ENCODE results near the gene MAD1L1. TPM values are rescaled to one million over a fixed set of nuclear protein-coding genes. Genes with fewer than 3 reads are reported as not detected.

Gene MAD1L1
- total RNA-seq, 1 donor from 2014 or later: 53.8 TPM

DNA sequence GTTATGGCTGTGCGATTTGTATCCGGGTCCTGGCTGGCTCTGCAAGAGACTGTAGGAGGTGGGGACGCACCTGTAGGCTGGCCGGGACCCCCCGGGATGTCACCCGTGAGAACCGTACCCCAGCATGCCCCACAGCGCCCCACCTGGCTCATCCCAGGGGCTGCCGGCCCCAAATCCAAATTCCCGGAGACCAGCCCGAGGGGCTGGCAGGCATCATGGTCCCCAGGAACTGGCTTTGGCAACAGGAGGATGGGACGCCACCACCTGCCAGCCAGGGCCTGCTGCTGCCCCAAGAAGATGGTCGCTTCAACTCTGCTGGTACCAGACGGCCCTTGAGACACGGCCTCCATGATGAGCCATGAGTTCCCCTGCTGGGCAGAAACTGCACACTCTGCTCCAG lies 323.3 kb downstream of the MAD1L1 start:
- H3K36me3 Mint-ChIP-seq (ENCODE audit: low read depth): no peaks in the 10 kb centered on the region
- H3K4me1 Mint-ChIP-seq: peaks cover 4% of the 10 kb centered on the region
- no peak overlapping the region for H3K27ac Mint-ChIP-seq (ENCODE audit: unreplicated experiment)

DNA sequence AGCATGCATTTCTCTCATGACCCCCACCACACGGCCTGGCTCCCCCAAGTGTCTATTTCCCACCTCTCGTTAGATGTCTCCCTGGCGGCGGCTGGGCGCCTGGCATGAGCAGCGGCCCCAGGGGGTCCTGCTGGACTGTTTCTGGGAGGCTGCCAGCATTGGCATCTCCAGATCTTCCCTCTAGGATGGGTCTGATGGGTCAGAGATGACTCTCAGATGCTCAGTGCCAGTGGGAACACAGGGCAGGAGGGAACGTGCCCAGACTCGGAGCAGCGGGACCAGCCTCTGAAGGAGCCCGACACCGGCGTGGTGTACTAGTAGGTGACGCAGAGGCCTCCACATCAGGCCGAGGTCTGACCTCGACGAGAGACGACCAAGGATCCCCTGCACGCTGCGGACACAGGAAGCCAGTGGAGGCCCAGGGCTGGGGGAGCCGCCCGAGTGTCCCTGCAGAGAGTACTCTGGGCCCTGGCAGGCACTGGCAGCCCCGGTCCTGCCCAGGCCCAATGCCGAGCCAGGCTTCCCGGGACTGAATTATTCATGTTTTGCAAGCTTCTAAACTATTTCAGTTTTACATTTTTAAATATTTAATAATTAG lies 323.8 kb downstream of the MAD1L1 start:
- no peaks in the 10 kb centered on the region for H3K9me3 Mint-ChIP-seq
- no peaks in the 10 kb centered on the region for H3K36me3 Mint-ChIP-seq (ENCODE audit: low read depth)
- TF ChIP-seq, protein P1, sequence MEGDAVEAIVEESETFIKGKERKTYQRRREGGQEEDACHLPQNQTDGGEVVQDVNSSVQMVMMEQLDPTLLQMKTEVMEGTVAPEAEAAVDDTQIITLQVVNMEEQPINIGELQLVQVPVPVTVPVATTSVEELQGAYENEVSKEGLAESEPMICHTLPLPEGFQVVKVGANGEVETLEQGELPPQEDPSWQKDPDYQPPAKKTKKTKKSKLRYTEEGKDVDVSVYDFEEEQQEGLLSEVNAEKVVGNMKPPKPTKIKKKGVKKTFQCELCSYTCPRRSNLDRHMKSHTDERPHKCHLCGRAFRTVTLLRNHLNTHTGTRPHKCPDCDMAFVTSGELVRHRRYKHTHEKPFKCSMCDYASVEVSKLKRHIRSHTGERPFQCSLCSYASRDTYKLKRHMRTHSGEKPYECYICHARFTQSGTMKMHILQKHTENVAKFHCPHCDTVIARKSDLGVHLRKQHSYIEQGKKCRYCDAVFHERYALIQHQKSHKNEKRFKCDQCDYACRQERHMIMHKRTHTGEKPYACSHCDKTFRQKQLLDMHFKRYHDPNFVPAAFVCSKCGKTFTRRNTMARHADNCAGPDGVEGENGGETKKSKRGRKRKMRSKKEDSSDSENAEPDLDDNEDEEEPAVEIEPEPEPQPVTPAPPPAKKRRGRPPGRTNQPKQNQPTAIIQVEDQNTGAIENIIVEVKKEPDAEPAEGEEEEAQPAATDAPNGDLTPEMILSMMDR (conservative IDR thresholded peaks at IDR 0.05): no peak
- no peak for DNase-seq (ENCODE audit: low read depth, low spot score)
- no peaks in the 10 kb centered on the region for H3K27me3 Mint-ChIP-seq (ENCODE audit: low read depth)
- no peak overlapping the region for H3K4me3 Mint-ChIP-seq
- H3K4me1 Mint-ChIP-seq: peaks cover 4% of the 10 kb centered on the region
- peak overlapping the region; percentile 35 for H3K27ac Mint-ChIP-seq (ENCODE audit: unreplicated experiment)

More for the DNA sequence above, 323.3 kb downstream of the MAD1L1 start:
- Mint-ChIP-seq H3K9me3 (no peaks in the 10 kb centered on the region), H3K27me3 (ENCODE audit: low read depth) (no peaks in the 10 kb centered on the region), H3K4me3 (no peak overlapping the region)
- TF ChIP-seq, protein P1 (conservative IDR thresholded peaks at IDR 0.05): no peak
- no peak for DNase-seq (ENCODE audit: low read depth, low spot score)

DNA sequence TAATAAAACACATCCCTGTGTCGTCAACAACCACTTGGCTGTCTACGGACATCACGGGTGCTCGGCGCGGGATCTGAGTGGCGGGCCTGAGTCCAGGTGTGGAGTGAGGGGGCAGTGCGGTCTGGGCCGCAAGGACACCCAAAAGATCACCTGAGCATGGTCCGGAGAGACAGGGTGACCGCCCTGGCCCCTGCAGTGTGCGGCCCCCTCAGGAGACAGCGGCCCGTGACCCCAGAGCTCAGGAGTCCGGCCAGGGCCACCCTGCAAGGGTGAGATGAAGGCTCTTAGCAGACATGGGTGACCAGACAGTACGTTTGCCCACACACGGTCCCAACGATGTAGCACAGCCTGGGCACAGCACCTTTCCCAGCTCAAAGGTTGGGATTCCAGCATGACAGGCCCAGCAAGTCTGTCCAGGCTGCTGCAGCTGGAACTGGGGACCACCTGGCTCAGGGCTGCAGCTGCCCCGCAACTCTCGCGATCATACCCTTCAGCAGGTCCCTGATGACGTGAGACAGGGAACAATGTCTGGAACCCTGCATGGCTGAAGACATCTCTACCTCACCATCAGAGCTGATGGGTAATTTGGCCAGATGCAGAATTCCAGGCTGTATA lies 324.9 kb downstream of the MAD1L1 start:
- no peak overlapping the region for H3K4me3 Mint-ChIP-seq
- DNase-seq (ENCODE audit: low read depth, low spot score): no peak
- H3K36me3 Mint-ChIP-seq (ENCODE audit: low read depth): no peaks in the 10 kb centered on the region
- H3K4me1 Mint-ChIP-seq: peaks cover 1% of the 10 kb centered on the region
- no peaks in the 10 kb centered on the region for H3K27me3 Mint-ChIP-seq (ENCODE audit: low read depth)
- no peaks in the 10 kb centered on the region for H3K9me3 Mint-ChIP-seq
- no peak overlapping the region for H3K27ac Mint-ChIP-seq (ENCODE audit: unreplicated experiment)
- TF ChIP-seq, protein P1 (conservative IDR thresholded peaks at IDR 0.05): no peak

DNA sequence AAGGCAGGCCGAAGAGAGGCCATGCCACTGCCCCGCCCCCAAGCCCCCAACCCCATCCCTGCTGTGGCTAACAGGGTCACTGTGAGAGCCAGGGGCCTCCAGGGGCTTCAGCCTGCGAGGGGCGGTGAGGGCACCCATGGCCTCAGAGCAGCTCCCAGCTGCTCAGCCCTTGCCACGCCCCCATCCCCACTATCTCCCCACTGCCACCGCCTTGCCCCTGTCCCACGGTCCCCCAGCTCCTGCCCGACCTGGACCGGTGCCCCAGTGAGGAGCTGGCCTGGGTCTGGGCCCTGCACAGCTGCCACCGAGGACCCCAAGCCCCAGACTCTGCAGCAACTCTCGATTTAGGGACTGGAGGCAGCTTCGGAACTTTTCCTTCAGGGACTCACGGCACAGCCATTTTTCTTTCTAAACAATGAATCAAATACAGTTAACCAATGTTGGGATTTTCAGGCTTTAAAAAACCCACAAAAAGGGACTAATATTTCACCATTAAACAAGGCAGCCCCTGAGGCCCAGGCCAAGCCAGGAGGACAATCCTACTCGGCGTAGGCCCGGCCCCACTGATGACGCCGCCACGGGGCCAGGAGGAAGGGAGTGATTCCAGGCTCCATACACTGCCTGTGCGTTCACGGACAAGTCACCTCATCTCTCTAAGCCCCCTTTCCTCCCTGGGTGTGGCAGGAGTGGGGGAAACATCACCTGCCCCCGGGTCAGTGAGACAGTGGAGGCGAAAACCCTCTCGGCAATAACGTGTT lies 325.6 kb downstream of the MAD1L1 start:
- DNase-seq (ENCODE audit: low read depth, low spot score): no peak
- TF ChIP-seq, protein P1 (conservative IDR thresholded peaks at IDR 0.05): no peak
- Mint-ChIP-seq H3K36me3 (ENCODE audit: low read depth) (no peaks in the 10 kb centered on the region), H3K27ac (ENCODE audit: unreplicated experiment) (no peak overlapping the region), H3K27me3 (ENCODE audit: low read depth) (no peaks in the 10 kb centered on the region), H3K9me3 (no peaks in the 10 kb centered on the region), H3K4me3 (no peak overlapping the region), H3K4me1 (no peaks in the 10 kb centered on the region)

DNA sequence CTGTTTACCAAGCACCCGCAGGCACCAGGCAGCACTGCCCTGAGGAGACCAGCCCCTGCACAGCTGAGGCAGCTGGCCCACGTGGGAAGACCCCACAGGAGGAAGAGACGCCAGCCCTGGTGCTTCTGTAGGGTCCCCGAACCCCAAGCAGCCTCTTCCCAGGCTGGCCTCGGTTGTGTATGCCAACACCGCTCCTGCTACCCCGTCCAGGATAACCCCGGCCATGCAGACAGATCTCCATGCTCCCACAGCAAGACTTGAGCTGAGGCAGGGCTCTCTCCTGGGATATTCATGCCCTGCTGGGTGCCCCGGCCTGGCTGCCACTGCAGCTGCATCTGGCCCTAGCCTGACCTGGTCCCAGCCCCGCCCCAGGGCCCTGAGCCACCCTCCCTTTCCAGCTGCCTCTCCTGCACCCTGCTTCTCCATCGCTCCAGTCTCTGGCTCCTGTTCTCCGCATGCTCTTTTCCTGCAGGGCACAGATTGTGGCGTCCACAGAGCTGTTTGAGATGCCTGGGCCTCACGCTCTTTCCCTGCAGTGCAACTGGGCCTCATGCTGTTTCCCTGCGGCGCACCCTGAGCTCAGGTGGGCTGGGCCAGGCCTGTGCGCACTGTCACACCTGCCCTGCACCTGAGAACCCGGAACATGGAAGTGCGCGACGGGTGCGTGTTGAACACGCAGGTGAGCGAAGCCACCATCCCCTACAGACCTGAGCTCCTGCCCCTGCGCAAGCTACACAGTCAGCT lies 326.5 kb downstream of the MAD1L1 start:
- no peak for DNase-seq (ENCODE audit: low read depth, low spot score)
- no peaks in the 10 kb centered on the region for H3K4me1 Mint-ChIP-seq
- H3K36me3 Mint-ChIP-seq (ENCODE audit: low read depth): no peaks in the 10 kb centered on the region
- H3K27ac Mint-ChIP-seq (ENCODE audit: unreplicated experiment): no peak overlapping the region
- no peaks in the 10 kb centered on the region for H3K27me3 Mint-ChIP-seq (ENCODE audit: low read depth)
- no peak overlapping the region for H3K4me3 Mint-ChIP-seq
- H3K9me3 Mint-ChIP-seq: no peaks in the 10 kb centered on the region
- TF ChIP-seq, protein P1 (conservative IDR thresholded peaks at IDR 0.05): no peak

All from neural crest cell (in vitro differentiated cells).